Activated T-helper 1 cell treated with anti-CD3 and anti-CD28 coated beads, Interleukin-2, amount 50 U/mL, for 16 hours (primary cell): Measurements from ENCODE around the gene PRR16.
"Not testable (repeated sequence)": the region's sequence is repeated elsewhere in the genome, so short reads cannot be mapped to it uniquely, and the experiment has no call there.

Experiments used
- DNase-seq, 2 donors: peaks; one replicate each; pipeline ENCODE4 v3.0.0-alpha.2; 2020; ENCODE audit warnings: low read depth in 1 of 2, low spot score in 1 of 2

PRR16 gene

GRCh38 chr5:120463991-120464626 is at the start of gene PRR16:
Gene PRR16 (plus strand): TSS chr5:120464300.
- no peak for DNase-seq

GRCh38 chr5:120415985-120416384 is 48.1 kb upstream of the PRR16 start:
- DNase-seq = no peak

- DNase-seq = no peak
Observed at GRCh38 chr5:120419127-120419526, 45.0 kb upstream of the PRR16 start.

- not testable (repeated sequence) for DNase-seq
Observed at GRCh38 chr5:120426633-120427275, 37.3 kb upstream of the PRR16 start.

GRCh38 chr5:120430572-120430971 is 33.5 kb upstream of the PRR16 start:
- no peak for DNase-seq

- DNase-seq = no peak
Observed at GRCh38 chr5:120432861-120433260, 31.2 kb upstream of the PRR16 start.

GRCh38 chr5:120435129-120435528 is 29.0 kb upstream of the PRR16 start:
- no peak for DNase-seq

GRCh38 chr5:120436996-120437395 is 27.1 kb upstream of the PRR16 start:
- no peak for DNase-seq

- DNase-seq = no peak
Observed at GRCh38 chr5:120442694-120443093, 21.4 kb upstream of the PRR16 start.

- DNase-seq = no peak
Observed at GRCh38 chr5:120443607-120444006, 20.5 kb upstream of the PRR16 start.

GRCh38 chr5:120446068-120446492 is 18.0 kb upstream of the PRR16 start:
- no peak for DNase-seq

- DNase-seq = no peak
Observed at GRCh38 chr5:120446901-120447300, 17.2 kb upstream of the PRR16 start.

- no peak for DNase-seq
Observed at GRCh38 chr5:120447706-120448239, 16.3 kb upstream of the PRR16 start.

GRCh38 chr5:120449501-120449900 is 14.6 kb upstream of the PRR16 start:
- no peak for DNase-seq

- DNase-seq = no peak
Observed at GRCh38 chr5:120450910-120451309, 13.2 kb upstream of the PRR16 start.

GRCh38 chr5:120451445-120451844 is 12.7 kb upstream of the PRR16 start:
- DNase-seq = no peak

- DNase-seq = no peak
Observed at GRCh38 chr5:120452471-120452870, 11.6 kb upstream of the PRR16 start.

GRCh38 chr5:120454094-120454798 is 9.9 kb upstream of the PRR16 start:
- DNase-seq = no peak

- DNase-seq = no peak
Observed at GRCh38 chr5:120456006-120456405, 8.1 kb upstream of the PRR16 start.

GRCh38 chr5:120457839-120458507 is 6.1 kb upstream of the PRR16 start:
- DNase-seq = no peak

GRCh38 chr5:120458508-120458847 is 5.6 kb upstream of the PRR16 start:
- DNase-seq = not testable (repeated sequence)

- no peak for DNase-seq
Observed at GRCh38 chr5:120461251-120461650, 2.8 kb upstream of the PRR16 start.
